ENCODE results near the gene SGIP1. TPM values are rescaled to one million over a fixed set of nuclear protein-coding genes. Genes with fewer than 3 reads are reported as not detected.

The SGIP1 gene
- polyA plus RNA-seq, 3 donors = not detected

- TF ChIP-seq CTCF (IDR thresholded peaks at IDR 0.05) = no peak
- no peaks in the 10 kb centered on the region for H3K9me3 ChIP-seq (replicated peaks in 1 of 2; ENCODE audit: control insufficient read depth in 1 of 2, insufficient read depth in 1 of 2, low read length in 2 of 2)
- intact Hi-C loops (cut with micrococcal nuclease) = no loop called here
Measured at GRCh38 chr1:66596191-66596590, 62.2 kb downstream of the SGIP1 start.

GRCh38 chr1:66597500-66597899 lies 63.5 kb downstream of the SGIP1 start:
- Histone ChIP-seq H3K27me3 (ENCODE audit: control insufficient read depth in 2 of 2, insufficient read depth in 2 of 2, low read length in 2 of 2) (no peaks in the 10 kb centered on the region), H3K79me2 (ENCODE audit: insufficient read depth, low read length) (no peaks in the 10 kb centered on the region), H3K4me2 (replicated peaks; ENCODE audit: extremely low read depth, low read length, poor library complexity, severe bottlenecking) (no peak overlapping the region), H3K27ac (ENCODE audit: low read depth in 1 of 2, low read length in 2 of 2) (no peak overlapping the region), H3K4me1 (ENCODE audit: control insufficient read depth in 1 of 2, insufficient read depth in 2 of 2, low read length in 2 of 2) (no peaks in the 10 kb centered on the region), H2AFZ (ENCODE audit: insufficient read depth, low read depth, low read length, poor library complexity, severe bottlenecking) (no peak overlapping the region), H3K9ac (ENCODE audit: insufficient read depth, low read length, poor library complexity, severe bottlenecking) (no peak overlapping the region), H3K9me3 (replicated peaks in 1 of 2; ENCODE audit: control insufficient read depth in 1 of 2, insufficient read depth in 1 of 2, low read length in 2 of 2) (no peaks in the 10 kb centered on the region), H3K36me3 (replicated peaks in 1 of 2; ENCODE audit: control insufficient read depth in 1 of 2, insufficient read depth in 2 of 2, low read length in 2 of 2) (no peaks in the 10 kb centered on the region), H3K4me3 (replicated peaks in 1 of 3; ENCODE audit: low read depth in 2 of 3, low read length in 3 of 3) (no peak overlapping the region), H4K20me1 (ENCODE audit: insufficient read depth, low read length) (no peaks in the 10 kb centered on the region)
- intact Hi-C loops (cut with micrococcal nuclease) = no loop called here
- WGBS (ENCODE audit: insufficient coverage) = 94% methylated on average over 2 of the region's 4 CpGs
- no peak for TF ChIP-seq CTCF (IDR thresholded peaks at IDR 0.05)
- Mint-ChIP-seq H3K4me1 (no peaks in the 10 kb centered on the region), H3K4me3 (no peak overlapping the region), H3K36me3 (no peaks in the 10 kb centered on the region), H3K27me3 (ENCODE audit: low read depth in 3 of 3) (peaks cover 0 to 4% (median 2%) of the 10 kb centered on the region in 3 donors), H3K9me3 (peaks cover 0 to 7% (median 3%) of the 10 kb centered on the region in 7 donors), H3K27ac (no peak overlapping the region)
- no peak for DNase-seq

More at GRCh38 chr1:66596191-66596590, 62.2 kb downstream of the SGIP1 start:
- DNase-seq = no peak
- H3K4me2 ChIP-seq (replicated peaks; ENCODE audit: extremely low read depth, low read length, poor library complexity, severe bottlenecking) = no peak overlapping the region
- H3K27me3 ChIP-seq (ENCODE audit: control insufficient read depth in 2 of 2, insufficient read depth in 2 of 2, low read length in 2 of 2) = no peaks in the 10 kb centered on the region
- no peaks in the 10 kb centered on the region for H3K36me3 Mint-ChIP-seq
- H3K27ac ChIP-seq (ENCODE audit: low read depth in 1 of 2, low read length in 2 of 2) = no peak overlapping the region
- peaks cover 0 to 4% (median 2%) of the 10 kb centered on the region in 3 donors for H3K27me3 Mint-ChIP-seq (ENCODE audit: low read depth in 3 of 3)
- no peak overlapping the region for H3K27ac Mint-ChIP-seq
- H3K79me2 ChIP-seq (ENCODE audit: insufficient read depth, low read length) = no peaks in the 10 kb centered on the region
- H4K20me1 ChIP-seq (ENCODE audit: insufficient read depth, low read length) = no peaks in the 10 kb centered on the region
- H2AFZ ChIP-seq (ENCODE audit: insufficient read depth, low read depth, low read length, poor library complexity, severe bottlenecking) = no peak overlapping the region
- no peak overlapping the region for H3K4me3 Mint-ChIP-seq
- 88% methylated on average over 1 of the region's 2 CpGs for WGBS (ENCODE audit: insufficient coverage)
- no peak overlapping the region for H3K4me3 ChIP-seq (replicated peaks in 1 of 3; ENCODE audit: low read depth in 2 of 3, low read length in 3 of 3)
- H3K9me3 Mint-ChIP-seq = peaks cover 0 to 8% (median 3%) of the 10 kb centered on the region in 7 donors
- H3K9ac ChIP-seq (ENCODE audit: insufficient read depth, low read length, poor library complexity, severe bottlenecking) = no peak overlapping the region
- H3K36me3 ChIP-seq (replicated peaks in 1 of 2; ENCODE audit: control insufficient read depth in 1 of 2, insufficient read depth in 2 of 2, low read length in 2 of 2) = no peaks in the 10 kb centered on the region
- no peaks in the 10 kb centered on the region for H3K4me1 ChIP-seq (ENCODE audit: control insufficient read depth in 1 of 2, insufficient read depth in 2 of 2, low read length in 2 of 2)
- H3K4me1 Mint-ChIP-seq = no peaks in the 10 kb centered on the region

Measured in CD14-positive monocyte (primary cell).